GM19328 (cell line): ENCODE results near the gene REELD1.

Experiments
- ATAC-seq: cut with Tn5 transposase; IDR thresholded peaks from one replicate; pipeline ENCODE4 v1.9.1; 2021; ENCODE audit warnings: mild to moderate bottlenecking, moderate library complexity; ENCODE audit not compliant: unreplicated experiment

Gene REELD1

DNA sequence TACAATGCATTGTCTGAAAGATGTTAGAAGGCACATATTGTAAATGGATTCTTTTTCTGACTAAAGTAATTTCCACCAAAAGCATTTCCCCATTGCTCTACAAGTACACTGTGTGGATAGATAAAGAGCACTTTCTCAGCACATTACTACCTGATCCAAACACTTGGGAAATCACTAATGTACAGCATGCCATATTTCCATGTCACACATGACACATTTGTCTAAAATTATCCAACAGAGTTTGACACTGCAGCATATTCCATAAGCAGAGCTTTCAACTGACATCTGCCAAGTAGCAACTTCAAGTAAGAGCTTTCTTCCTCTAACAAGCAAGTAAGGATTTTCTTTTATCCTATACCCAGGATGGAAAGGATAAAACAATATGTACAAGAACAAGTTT lies 49.5 kb downstream of the REELD1 start:
- ATAC-seq, result no peak

- ATAC-seq, result no peak
Measured at GRCh38 chr4:146265950-146266490, 51.7 kb downstream of the REELD1 start.

DNA sequence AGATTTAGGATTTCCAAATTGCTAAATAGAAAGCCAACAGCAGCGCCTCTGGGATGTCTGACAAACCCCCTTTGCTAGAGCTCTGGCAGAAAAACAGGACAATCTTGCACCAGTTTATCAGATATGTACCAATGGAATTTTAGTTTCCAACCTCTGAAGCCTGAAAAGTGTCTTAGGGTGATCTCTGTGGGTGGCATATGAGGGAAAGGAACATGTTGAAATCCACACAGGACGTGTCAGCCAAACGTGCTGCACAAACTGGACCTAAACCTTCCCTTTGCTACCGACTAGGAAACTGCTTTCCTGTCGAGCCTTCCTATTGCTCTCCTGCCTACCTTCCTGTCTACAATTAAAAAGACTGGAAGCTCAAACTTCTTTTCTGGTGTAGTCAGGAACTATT lies 53.5 kb downstream of the REELD1 start:
- ATAC-seq, result no peak

- peak; percentile 47 for ATAC-seq
Measured at GRCh38 chr4:146269228-146269653, 54.9 kb downstream of the REELD1 start.

DNA sequence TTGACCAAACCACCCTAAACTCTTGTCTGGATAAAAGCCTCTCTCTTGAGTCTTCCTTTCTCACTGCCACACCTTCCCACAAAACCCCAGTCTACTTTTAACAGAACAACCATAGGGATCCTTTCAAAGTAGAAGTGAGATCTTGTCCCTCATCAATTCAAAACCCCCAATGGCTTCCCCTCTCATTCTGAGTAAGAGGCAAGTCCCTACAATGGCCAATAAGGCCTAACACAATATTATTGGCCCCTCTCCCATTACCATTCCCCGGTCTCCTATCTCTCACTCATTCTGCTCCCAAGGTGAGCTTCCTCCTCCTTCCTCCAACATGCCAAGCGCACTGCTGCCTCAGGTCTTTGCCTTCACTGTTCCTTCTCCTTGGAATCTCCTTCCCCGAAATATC lies 57.1 kb downstream of the REELD1 start:
- no peak for ATAC-seq

- peak; percentile 56 for ATAC-seq
Measured at GRCh38 chr4:146273204-146273901, 59.0 kb downstream of the REELD1 start.

- no peak for ATAC-seq
Measured at GRCh38 chr4:146274774-146275173, 60.4 kb downstream of the REELD1 start.

GRCh38 chr4:146275370-146275769 lies 61.0 kb downstream of the REELD1 start:
- ATAC-seq, result no peak

DNA sequence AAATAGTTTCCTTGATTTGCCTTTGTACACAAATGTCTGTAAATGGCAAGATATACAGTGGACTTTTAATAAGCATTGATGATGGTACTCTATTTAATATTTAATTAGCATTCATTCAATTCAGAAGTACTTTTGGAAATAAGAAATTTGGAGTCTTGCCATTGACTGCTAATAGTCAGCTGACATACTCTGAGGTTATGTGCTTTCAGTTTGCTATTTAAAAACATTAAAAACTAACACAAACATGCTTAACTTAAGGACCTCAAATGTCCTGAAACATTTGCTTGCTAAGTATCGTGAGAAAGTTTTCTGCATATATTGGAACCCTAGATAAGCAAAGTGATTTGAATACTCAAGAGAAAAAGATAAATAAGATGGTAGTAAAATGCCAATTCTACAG lies 64.6 kb downstream of the REELD1 start:
- no peak for ATAC-seq
